Breast epithelium (tissue), 4 donors: ENCODE data around the gene HOXB1. TPM values are rescaled to one million over a fixed set of nuclear protein-coding genes. Genes with fewer than 3 reads are reported as not detected.

Experiments used
- DNase-seq, 2 donors: peaks; one replicate each; pipeline ENCODE4 v3.0.0-alpha.2; 2019; ENCODE audit warnings: low spot score in 2 of 2
- H3K27ac ChIP-seq, 2 donors: fragments of 200-600 bp; sonication (generic) in 1 of 2; one replicate each; pipeline ENCODE4 v1.5.1; 2016 to 2019; ENCODE audit warnings: mild to moderate bottlenecking in 1 of 2
- H3K27me3 ChIP-seq, 2 donors: fragments of 200-600 bp; sonication (generic) in 1 of 2; one replicate each; pipeline versions ENCODE4 v1.5.1 to v1.6.0; 2017 to 2019; ENCODE audit warnings: control low read depth in 1 of 2, mild to moderate bottlenecking in 1 of 2
- H3K36me3 ChIP-seq: fragments of 200-600 bp; one replicate; pipeline ENCODE4 v1.5.1; 2019
- H3K4me1 ChIP-seq, 2 donors: fragments of 200-600 bp; sonication (generic); one replicate each; pipeline ENCODE4 v1.5.1; 2016 to 2019; ENCODE audit warnings: control low read depth in 1 of 2
- H3K4me3 ChIP-seq, 3 donors: fragments of 200-600 bp; sonication (generic); 1 replicate in 2 of 3; 2 replicates in 1 of 3; pipeline ENCODE4 v1.5.1; 2016 to 2019; ENCODE audit warnings: mild to moderate bottlenecking in 3 of 3, moderate library complexity in 2 of 3
- H3K9me3 ChIP-seq, 2 donors: fragments of 200-600 bp; sonication (generic) in 1 of 2; one replicate each; pipeline ENCODE4 v1.5.1; 2016 to 2019; ENCODE audit warnings: control low read depth in 1 of 2
- CTCF ChIP-seq, 3 donors: fragments of 450-650 bp; IDR thresholded peaks; one replicate each; pipeline ENCODE4 v1.5.1; 2016 to 2017; ENCODE audit warnings: antibody characterized with exemption in 3 of 3, mild to moderate bottlenecking in 3 of 3, moderate library complexity in 3 of 3
- POLR2A ChIP-seq: fragments of 450-650 bp; IDR thresholded peaks from one replicate; pipeline ENCODE4 v1.6.1; 2016; ENCODE audit warnings: antibody characterized with exemption, mild to moderate bottlenecking, moderate library complexity
- POLR2AphosphoS5 ChIP-seq, 3 donors: sonication (generic); formaldehyde crosslinking; IDR thresholded peaks; one replicate each; pipeline ENCODE4 v1.6.1; 2017; ENCODE audit warnings: antibody characterized with exemption in 3 of 3
- intact Hi-C: fragments of 100-400 bp; cut with DNase I; formaldehyde crosslinking; loops from one replicate; pipeline ENCODE4 v1.15.1; 2023; ENCODE audit warnings: low total_unique reads
- total RNA-seq, 3 donors: library from RNA; depleted of rRNA; stranded (reverse); fragments of >200 nt; gene quantifications; one replicate each; pipeline ENCODE4 v1.1.0, GENCODE V29; 2016

The HOXB1 gene
- total RNA-seq, 3 donors from 2014 or later = not detected

- no peak for DNase-seq
- no peak overlapping the region for H3K4me3 ChIP-seq
- TF ChIP-seq POLR2AphosphoS5 (IDR thresholded peaks at IDR 0.05) (no peak), POLR2A (no peak), CTCF (IDR thresholded peaks at IDR 0.05) (no peak)
- no peaks in the 10 kb centered on the region for H3K27me3 ChIP-seq
- H3K36me3 ChIP-seq = no peaks in the 10 kb centered on the region
- peak overlapping the region in 1 of 2 donors; percentile 55 for H3K27ac ChIP-seq
- H3K4me1 ChIP-seq = no peaks in the 10 kb centered on the region
- no peaks in the 10 kb centered on the region for H3K9me3 ChIP-seq
- intact Hi-C loops = loop anchor here (10.0 kb wide), 1 partner anchor 56 kb away; no protein-coding TSS in a partner anchor
Measured at GRCh38 chr17:48500435-48501426, 30.1 kb downstream of the HOXB1 start.

GRCh38 chr17:48499735-48500434 lies 30.9 kb downstream of the HOXB1 start:
- no peak for TF ChIP-seq CTCF (IDR thresholded peaks at IDR 0.05)
- no peak for TF ChIP-seq POLR2AphosphoS5 (IDR thresholded peaks at IDR 0.05)
- TF ChIP-seq POLR2A = no peak
- DNase-seq = no peak
- H3K4me3 ChIP-seq = no peak overlapping the region
- peak overlapping the region in 1 of 2 donors; percentile 55 for H3K27ac ChIP-seq
- intact Hi-C loops = loop anchor here (10.0 kb wide), 1 partner anchor 55 kb away; no protein-coding TSS in a partner anchor
- H3K36me3 ChIP-seq = no peaks in the 10 kb centered on the region
- no peaks in the 10 kb centered on the region for H3K9me3 ChIP-seq
- no peaks in the 10 kb centered on the region for H3K4me1 ChIP-seq
- H3K27me3 ChIP-seq = peaks cover 0 to under 1% of the 10 kb centered on the region in 2 donors

GRCh38 chr17:48499248-48499647 lies 31.6 kb downstream of the HOXB1 start:
- intact Hi-C loops = no loop called here

GRCh38 chr17:48498164-48498850 lies 32.5 kb downstream of the HOXB1 start:
- Histone ChIP-seq H3K36me3 (no peaks in the 10 kb centered on the region), H3K4me3 (no peak overlapping the region), H3K4me1 (no peaks in the 10 kb centered on the region), H3K27ac (no peak overlapping the region), H3K9me3 (no peaks in the 10 kb centered on the region), H3K27me3 (peaks cover 0 to 13% of the 10 kb centered on the region in 2 donors)
- TF ChIP-seq POLR2A (no peak), POLR2AphosphoS5 (IDR thresholded peaks at IDR 0.05) (no peak), CTCF (IDR thresholded peaks at IDR 0.05) (no peak)
- no peak for DNase-seq
- intact Hi-C loops = no loop called here

More at GRCh38 chr17:48499248-48499647, 31.6 kb downstream of the HOXB1 start:
- no peak for TF ChIP-seq POLR2A
- TF ChIP-seq POLR2AphosphoS5 (IDR thresholded peaks at IDR 0.05) = no peak
- TF ChIP-seq CTCF (IDR thresholded peaks at IDR 0.05) = no peak
- H3K27me3 ChIP-seq = peaks cover 0 to 4% of the 10 kb centered on the region in 2 donors
- H3K27ac ChIP-seq = no peak overlapping the region
- no peak overlapping the region for H3K4me3 ChIP-seq
- DNase-seq = no peak
- no peaks in the 10 kb centered on the region for H3K36me3 ChIP-seq
- no peaks in the 10 kb centered on the region for H3K9me3 ChIP-seq
- H3K4me1 ChIP-seq = no peaks in the 10 kb centered on the region
